T47D (cell line): Measurements from ENCODE around the gene CLECL1.
A peak's percentile ranks its signal among the peaks of the same experiment; 100 is the strongest.

Experiments used
- DNase-seq, 2 experiments: peaks; one replicate each; pipeline versions ENCODE4 v3.0.0 to v3.0.0-alpha.2; 2011 to 2012; ENCODE audit warnings: low read depth in 1 of 2, low spot score in 1 of 2
- JUND ChIP-seq: IDR thresholded peaks from 2 replicates; pipeline ENCODE4 v1.6.1; 2012; ENCODE audit warnings: low read depth
- in situ Hi-C: cut with HindIII; loops from 2 replicates; pipeline ENCODE4 v1.10.0; 2016; ENCODE audit warnings: low sequenced_read_pairs, low pct_unique_long_range_greater_than_20kb

Gene CLECL1

DNA sequence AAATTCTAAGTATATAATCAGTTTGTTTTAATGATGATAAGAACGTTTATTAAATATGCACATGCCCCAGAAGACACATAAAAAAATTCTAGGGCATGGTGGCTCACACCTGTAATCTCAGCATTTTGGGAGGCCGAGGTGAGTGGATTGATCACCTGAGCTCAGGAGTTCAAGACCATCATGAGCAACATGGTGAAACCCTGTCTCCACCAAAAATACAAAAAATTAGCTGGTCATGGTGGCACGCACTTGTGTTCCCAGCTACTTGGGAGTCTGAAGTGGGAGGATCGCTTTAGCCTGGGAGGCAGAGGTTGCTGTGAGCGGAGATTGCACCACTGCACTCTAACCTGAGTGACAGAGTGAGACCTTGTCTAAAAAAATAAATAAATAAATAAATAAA, 23.8 kb upstream of the CLECL1 start:
- DNase-seq: no peak
- in situ Hi-C loops: no loop called here
- no peak for TF ChIP-seq JUND

DNA sequence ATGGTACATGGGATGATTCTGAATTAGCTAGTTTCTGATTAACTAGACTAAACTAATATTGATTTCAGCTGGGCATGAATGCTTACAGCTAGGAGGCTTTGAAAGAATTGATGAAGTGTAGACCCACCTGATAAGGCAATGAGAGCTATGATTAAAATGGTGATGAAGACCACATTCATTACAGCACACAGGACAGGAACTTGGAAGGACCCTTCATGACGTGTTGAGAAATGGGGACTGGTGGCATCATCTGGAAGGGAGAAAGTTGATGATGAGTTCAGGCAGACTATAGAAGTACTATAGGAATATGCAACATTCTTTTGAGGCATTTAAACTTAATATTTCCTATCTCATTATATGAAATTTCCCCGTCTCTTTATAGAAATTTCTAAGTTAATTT, 23.3 kb upstream of the CLECL1 start:
- TF ChIP-seq JUND: no peak
- in situ Hi-C loops: no loop called here

DNA sequence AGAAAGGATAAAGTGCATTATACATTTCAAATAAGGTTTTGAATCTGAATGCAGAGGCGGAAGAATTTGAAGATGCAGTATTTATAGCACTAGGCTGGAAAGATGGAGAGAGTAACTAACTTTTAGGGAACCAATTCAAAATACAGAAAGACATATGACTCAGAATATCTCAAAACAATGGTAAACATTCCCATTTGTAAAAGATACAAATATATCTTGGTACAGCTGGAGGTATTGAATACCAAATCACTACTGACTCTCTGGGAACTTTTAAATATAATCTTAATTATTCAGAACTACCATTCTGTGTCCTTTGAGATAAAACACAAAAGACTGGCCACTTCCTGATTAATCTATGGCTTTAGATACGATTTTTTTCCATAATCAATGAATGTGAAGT, 22.7 kb upstream of the CLECL1 start:
- in situ Hi-C loops: no loop called here
- DNase-seq: no peak
- no peak for TF ChIP-seq JUND

More for the DNA sequence above, 23.3 kb upstream of the CLECL1 start:
- no peak for DNase-seq

DNA sequence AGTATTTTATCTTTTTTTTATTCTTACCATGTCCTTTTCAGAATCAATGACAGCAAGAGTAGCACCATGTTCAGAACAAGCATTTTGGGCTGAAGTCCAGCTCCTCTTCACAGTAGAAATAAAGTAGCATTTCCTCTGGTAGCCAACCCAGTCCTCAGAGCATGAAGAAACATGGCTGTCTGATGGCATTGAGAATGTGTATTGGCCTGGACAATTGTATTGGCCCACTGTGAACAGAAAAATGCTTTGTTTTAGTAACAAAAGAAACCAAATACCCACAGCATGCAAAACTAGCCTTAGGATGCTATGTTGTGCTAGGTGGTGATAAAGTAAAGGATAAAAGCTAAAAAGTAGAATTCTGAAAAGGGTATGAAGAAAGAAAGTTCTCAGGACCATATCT, 22.1 kb upstream of the CLECL1 start:
- in situ Hi-C loops: no loop called here
- no peak for DNase-seq
- TF ChIP-seq JUND: no peak

DNA sequence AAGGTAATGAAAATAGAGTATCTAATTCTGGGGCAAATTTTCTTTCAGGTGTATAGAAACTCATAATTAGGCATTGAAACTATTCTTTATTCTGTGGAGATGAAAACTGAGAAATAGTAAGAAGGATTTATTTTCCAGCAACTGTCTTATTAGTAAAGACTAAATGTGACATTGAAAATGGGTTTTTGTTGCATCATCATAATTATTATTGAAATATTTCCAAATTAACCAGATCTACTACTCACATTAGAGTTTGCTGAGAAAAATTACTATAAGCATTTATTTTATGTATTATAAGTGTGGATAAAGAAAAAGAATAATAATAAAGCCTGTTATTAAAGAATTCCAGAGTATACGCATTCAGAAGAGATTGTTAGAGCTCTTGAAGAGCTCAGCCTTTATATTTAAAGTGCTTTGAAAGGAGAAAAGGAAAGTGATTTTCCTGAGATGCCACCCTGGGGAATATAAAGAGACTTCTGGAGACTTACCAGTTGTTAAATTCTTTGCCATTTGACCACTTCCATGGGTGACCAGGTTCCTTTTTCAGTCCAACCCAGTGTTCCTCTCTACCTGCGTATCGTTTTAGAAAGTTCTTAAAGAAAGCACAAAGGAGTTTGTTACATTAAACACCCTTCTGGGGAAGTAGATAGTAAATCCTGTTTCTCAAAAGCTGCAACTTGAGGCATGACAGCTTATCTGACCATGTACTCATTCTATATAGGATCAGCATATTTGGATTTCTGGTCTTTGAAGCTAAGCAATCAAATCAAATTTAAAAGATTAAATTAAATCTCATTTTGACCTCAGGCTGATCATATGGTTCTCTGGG, 21.4 kb upstream of the CLECL1 start:
- no peak for TF ChIP-seq JUND
- DNase-seq: no peak
- in situ Hi-C loops: no loop called here

- no peak for DNase-seq
- no peak for TF ChIP-seq JUND
- in situ Hi-C loops: no loop called here
These were observed 20.6 kb upstream of the CLECL1 start for GRCh38 chr12:9753498-9753897.

DNA sequence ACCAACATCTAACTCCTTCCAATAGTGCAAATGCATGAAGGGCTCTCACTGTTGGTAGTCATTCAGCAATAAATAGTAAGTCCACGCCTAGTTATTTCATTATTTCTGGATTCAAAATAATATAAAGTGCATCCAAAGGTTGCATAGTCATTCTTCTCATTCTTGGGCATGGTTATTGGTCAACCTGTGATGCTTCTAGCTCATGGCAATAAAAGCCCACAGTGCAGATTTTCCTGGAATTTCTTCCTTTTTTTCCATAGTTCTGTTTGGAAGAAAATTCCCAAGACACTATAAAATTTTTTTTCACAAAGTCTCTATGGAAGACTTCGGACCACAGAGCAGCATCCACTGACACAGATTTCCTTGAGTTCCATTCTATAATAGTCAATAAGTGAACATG, 20.2 kb upstream of the CLECL1 start:
- in situ Hi-C loops: no loop called here
- no peak for DNase-seq
- no peak for TF ChIP-seq JUND

GRCh38 chr12:9752145-9752933, 19.4 kb upstream of the CLECL1 start:
- TF ChIP-seq JUND: no peak
- no peak for DNase-seq
- in situ Hi-C loops: no loop called here

DNA sequence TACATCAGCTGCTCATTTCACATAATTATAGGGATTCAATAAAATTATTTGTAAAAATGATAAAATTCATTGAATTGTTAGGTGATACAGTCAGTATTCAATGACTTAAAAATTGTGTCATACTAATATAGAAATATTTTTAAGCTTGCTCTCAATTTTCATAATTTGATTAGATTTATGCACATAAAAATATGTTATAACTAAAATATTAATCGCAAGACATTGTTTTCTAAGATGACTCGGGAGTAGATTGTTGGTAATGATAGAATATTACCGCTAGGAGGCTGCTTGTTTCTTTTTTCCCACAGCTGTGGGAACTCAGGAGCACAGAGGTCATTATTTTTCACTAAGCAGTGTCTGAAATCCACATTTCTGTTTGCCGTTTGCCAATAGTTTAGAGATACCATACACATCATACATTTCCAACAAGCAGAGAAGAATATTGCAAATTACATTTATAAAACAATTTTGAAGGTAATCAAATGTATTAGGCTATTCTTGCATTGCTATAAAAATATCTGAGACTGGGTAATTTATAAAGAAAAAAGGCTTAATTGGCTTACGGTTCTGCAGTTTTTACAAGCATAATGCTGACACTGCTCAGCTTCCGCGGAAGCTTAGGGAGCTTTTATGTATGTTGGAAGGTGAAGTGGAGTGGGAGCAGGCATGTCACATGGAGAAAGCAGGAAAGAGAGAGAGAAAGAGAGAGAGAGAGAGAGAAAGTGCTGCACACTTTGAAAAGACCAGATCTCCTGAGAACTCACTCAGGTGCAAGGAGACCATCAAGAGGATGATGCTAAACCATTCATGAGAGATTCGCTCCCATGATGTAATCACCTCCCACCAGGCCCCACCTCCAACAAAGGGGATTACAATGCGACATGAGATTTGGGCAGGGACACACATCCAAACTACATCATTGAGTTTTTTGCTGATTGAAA, 18.6 kb upstream of the CLECL1 start:
- no peak for TF ChIP-seq JUND
- in situ Hi-C loops: no loop called here
- no peak for DNase-seq

GRCh38 chr12:9750276-9751203, 17.6 kb upstream of the CLECL1 start:
- no peak for TF ChIP-seq JUND
- peak; percentile 4 to 58 for DNase-seq
- in situ Hi-C loops: no loop called here

DNA sequence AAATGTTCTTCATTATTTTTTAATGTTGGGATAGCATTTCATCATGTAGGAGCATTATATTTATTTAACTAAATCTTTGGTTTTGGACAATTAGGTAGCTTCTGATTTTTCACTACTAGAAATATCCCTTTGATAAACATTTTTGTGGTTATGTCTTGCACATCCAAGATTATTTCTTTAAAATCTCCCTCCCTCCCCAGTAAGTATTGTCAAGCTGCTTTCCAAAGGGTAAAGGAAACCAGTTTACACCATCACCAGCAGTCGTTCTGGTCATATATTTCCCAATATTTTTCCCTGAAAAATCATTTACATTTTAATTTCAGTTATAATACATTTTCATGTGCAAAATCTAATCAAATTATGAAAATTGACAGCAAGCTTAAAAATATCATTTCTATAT, 16.7 kb upstream of the CLECL1 start:
- TF ChIP-seq JUND: no peak
- no peak for DNase-seq
- in situ Hi-C loops: no loop called here

DNA sequence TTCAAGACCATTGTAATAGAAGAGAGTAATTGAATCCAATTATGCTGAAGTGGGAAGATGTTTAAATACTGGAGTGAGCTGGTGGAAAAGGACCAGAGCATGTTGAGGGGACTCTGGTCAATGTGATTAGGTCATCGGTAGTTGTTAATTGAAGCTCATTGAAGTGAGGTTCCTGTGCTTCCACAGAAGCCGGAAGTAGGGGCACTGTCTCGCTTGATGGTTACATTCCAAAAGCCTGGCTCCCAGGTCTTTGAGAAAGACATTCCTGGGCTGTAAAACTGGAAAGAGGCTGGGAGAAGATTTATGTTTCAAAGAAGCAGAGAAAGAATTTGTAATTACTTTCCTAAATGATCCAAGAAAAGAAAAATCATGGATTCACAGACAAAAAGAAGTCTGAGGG, 12.3 kb upstream of the CLECL1 start:
- DNase-seq: no peak
- in situ Hi-C loops: no loop called here
- no peak for TF ChIP-seq JUND
